Transverse colon (tissue), 4 donors: ENCODE results near the gene RABGAP1. TPM values are rescaled to one million over a fixed set of nuclear protein-coding genes. Genes with fewer than 3 reads are reported as not detected.

Experiments used
- DNase-seq: peaks from one replicate; pipeline ENCODE4 v3.0.0-alpha.2; 2019
- H3K27ac ChIP-seq, 4 donors: fragments of 200-600 bp; sonication (generic); 2 replicates each; pipeline ENCODE4 v1.5.1; 2016 to 2018; ENCODE audit warnings: inconsistent platforms in 4 of 4
- H3K27me3 ChIP-seq: fragments of 200-600 bp; sonication (generic); 2 replicates; pipeline ENCODE4 v1.5.1; 2017; ENCODE audit warnings: inconsistent platforms
- H3K36me3 ChIP-seq, 4 donors: fragments of 200-600 bp; sonication (generic); 2 replicates each; pipeline ENCODE4 v1.5.1; 2017 to 2019; ENCODE audit warnings: inconsistent platforms in 4 of 4
- H3K4me1 ChIP-seq, 4 donors: fragments of 200-600 bp; sonication (generic); 2 replicates each; pipeline ENCODE4 v1.5.1; 2017 to 2020; ENCODE audit warnings: inconsistent platforms in 4 of 4
- H3K4me3 ChIP-seq, 4 donors: fragments of 200-600 bp; sonication (generic); 1 replicate in 1 of 4; 2 replicates in 3 of 4; pipeline versions ENCODE4 v1.5.1 to v1.6.1; 2017 to 2019; ENCODE audit warnings: inconsistent platforms in 4 of 4
- H3K9me3 ChIP-seq, 2 donors: fragments of 200-600 bp; sonication (generic); 2 replicates each; pipeline ENCODE4 v1.5.1; 2017 to 2019; ENCODE audit warnings: inconsistent platforms in 2 of 2
- CTCF ChIP-seq, 5 experiments: fragments of 200-600 bp in 3 of 5; fragments of 450-650 bp in 2 of 5; sonication (generic) in 3 of 5; IDR thresholded peaks; 1 replicate in 2 of 5; 2 replicates in 3 of 5; pipeline ENCODE4 v1.5.1; 2016 to 2017; ENCODE audit warnings: antibody characterized with exemption in 5 of 5, inconsistent platforms in 3 of 5, mild to moderate bottlenecking in 2 of 5, moderate library complexity in 1 of 5
- EP300 ChIP-seq: sonication (generic); formaldehyde crosslinking; IDR thresholded peaks from one replicate; pipeline ENCODE4 v1.6.1; 2017; ENCODE audit warnings: antibody characterized with exemption, low read depth
- POLR2A ChIP-seq: fragments of 450-650 bp; IDR thresholded peaks from one replicate; pipeline ENCODE4 v1.6.1; 2016; ENCODE audit warnings: antibody characterized with exemption, mild to moderate bottlenecking, moderate library complexity
- POLR2AphosphoS5 ChIP-seq, 3 donors: sonication (generic); formaldehyde crosslinking; IDR thresholded peaks; one replicate each; pipeline ENCODE4 v1.6.1; 2016; ENCODE audit warnings: antibody characterized with exemption in 3 of 3
- WGBS, 2 donors: methylation state at CpG; one replicate each; pipeline ENCODE4 v1.1.5; 2018; ENCODE audit warnings: low coverage in 1 of 2; 5-methylcytosine and 5-hydroxymethylcytosine counted together
- in situ Hi-C, 4 donors: fragments of 200-750 bp; cut with MboI; loops; one replicate each; pipeline versions ENCODE4 v1.15.0 to v1.15.1; 2017; ENCODE audit warnings: low sequenced_read_pairs in 3 of 4, low pct_ligation_motif_present in 1 of 4, low pct_unique_long_range_greater_than_20kb in 1 of 4
- intact Hi-C: fragments of 100-400 bp; cut with DNase I; formaldehyde crosslinking; loops from one replicate; pipeline ENCODE4 v1.15.1; 2023; ENCODE audit warnings: low total_unique reads
- total RNA-seq, 4 donors: library from RNA; depleted of rRNA; stranded (reverse); fragments of >200 nt; gene quantifications; one replicate each; pipeline ENCODE4 v1.1.0, GENCODE V29; 2016

RABGAP1 gene
- total RNA-seq, 4 donors from 2014 or later, result 56.1 to 114 (median 88.9) TPM

DNA sequence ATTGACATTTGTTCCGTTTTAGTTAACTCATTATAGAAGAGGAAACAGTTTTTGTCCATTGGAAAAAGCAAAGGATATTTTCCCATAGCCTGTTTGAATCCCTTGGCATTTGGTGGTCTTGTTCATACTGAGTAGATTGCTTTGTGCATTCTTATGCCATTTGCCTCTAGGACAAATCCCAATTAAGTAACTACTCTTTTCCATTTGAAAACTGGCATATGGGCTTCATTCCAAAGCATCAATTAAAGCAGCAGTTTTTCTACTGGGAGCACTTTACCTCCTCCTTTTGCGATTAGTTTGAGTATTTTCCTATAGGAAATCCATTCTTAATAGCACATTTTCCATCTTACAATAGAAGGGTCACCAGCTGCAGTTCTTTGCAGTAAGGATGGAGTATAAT lies 123.9 kb downstream of the RABGAP1 start:
- DNase-seq, result no peak
- H3K4me3 ChIP-seq, result no peak overlapping the region
- TF ChIP-seq POLR2A (no peak), CTCF (IDR thresholded peaks at IDR 0.05) (no peak), EP300 (no peak), POLR2AphosphoS5 (IDR thresholded peaks at IDR 0.05) (no peak)
- in situ Hi-C loops (no loop called here), intact Hi-C loops (no loop called here)
- H3K9me3 ChIP-seq, result no peaks in the 10 kb centered on the region
- no peak overlapping the region for H3K27ac ChIP-seq
- H3K36me3 ChIP-seq, result peaks cover 0 to 24% (median 12%) of the 10 kb centered on the region in 4 donors
- H3K27me3 ChIP-seq, result no peaks in the 10 kb centered on the region
- H3K4me1 ChIP-seq, result peaks cover 0 to 5% (median 0%) of the 10 kb centered on the region in 4 donors
- WGBS, 2 donors, result 80 to 83% methylated on average over 2 of the region's 2 CpGs

DNA sequence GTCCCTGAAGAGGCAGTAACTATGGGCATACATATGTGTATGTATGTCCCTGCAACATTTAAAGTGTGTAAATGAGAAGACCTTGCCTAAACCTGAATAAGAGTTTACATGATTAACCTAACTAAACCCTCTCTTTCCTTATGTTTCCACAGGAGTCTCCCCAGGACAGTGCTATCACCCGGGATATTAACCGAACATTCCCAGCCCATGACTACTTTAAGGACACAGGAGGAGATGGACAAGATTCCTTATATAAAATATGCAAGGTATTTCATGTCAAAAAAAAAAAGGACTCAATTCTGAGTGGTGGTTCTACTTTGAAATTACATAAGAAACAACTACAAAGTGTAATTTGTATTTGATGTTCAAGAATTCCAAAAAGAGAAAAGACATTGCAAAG lies 124.4 kb downstream of the RABGAP1 start:
- intact Hi-C loops (no loop called here), in situ Hi-C loops (no loop called here)
- no peak for DNase-seq
- H3K27ac ChIP-seq, result no peak overlapping the region
- WGBS, 2 donors, result 83 to 89% methylated on average over 2 of the region's 2 CpGs
- H3K4me1 ChIP-seq, result peaks cover 0 to 5% (median 0%) of the 10 kb centered on the region in 4 donors
- H3K27me3 ChIP-seq, result no peaks in the 10 kb centered on the region
- no peak for TF ChIP-seq CTCF (IDR thresholded peaks at IDR 0.05)
- H3K9me3 ChIP-seq, result no peaks in the 10 kb centered on the region
- no peak overlapping the region for H3K4me3 ChIP-seq
- H3K36me3 ChIP-seq, result peaks cover 0 to 28% (median 12%) of the 10 kb centered on the region in 4 donors

DNA sequence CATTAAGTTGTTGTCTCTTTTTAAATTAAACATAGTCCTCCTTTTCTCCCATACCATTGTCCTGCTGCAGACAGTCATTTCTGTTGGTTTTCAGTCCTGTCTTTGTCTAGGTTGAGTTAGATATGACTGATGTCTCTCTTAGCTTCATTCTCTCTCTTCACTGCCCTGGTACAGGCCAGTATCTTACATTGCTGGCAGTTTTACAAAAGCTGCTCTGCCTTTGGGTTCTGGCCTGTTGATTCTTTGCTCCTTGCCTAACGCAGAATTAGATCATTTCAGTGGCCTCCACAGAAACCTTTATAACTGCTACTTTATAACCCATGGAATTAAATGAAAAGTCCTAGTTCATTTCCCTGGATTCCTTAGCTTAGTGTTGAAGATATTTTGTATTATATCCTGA lies 126.3 kb downstream of the RABGAP1 start:
- no peaks in the 10 kb centered on the region for H3K27me3 ChIP-seq
- no peaks in the 10 kb centered on the region for H3K9me3 ChIP-seq
- intact Hi-C loops, result no loop called here
- WGBS, 2 donors, result 60 to 87% methylated on average over 1 of the region's 1 CpG
- H3K4me1 ChIP-seq, result peaks cover 0 to 5% (median 0%) of the 10 kb centered on the region in 4 donors
- H3K4me3 ChIP-seq, result no peak overlapping the region
- TF ChIP-seq EP300 (no peak), POLR2A (no peak), POLR2AphosphoS5 (IDR thresholded peaks at IDR 0.05) (no peak), CTCF (IDR thresholded peaks at IDR 0.05) (no peak)
- peaks cover 0 to 34% (median 12%) of the 10 kb centered on the region in 4 donors for H3K36me3 ChIP-seq
- no peak overlapping the region for H3K27ac ChIP-seq
- DNase-seq, result no peak
- in situ Hi-C loops, result no loop called here

DNA sequence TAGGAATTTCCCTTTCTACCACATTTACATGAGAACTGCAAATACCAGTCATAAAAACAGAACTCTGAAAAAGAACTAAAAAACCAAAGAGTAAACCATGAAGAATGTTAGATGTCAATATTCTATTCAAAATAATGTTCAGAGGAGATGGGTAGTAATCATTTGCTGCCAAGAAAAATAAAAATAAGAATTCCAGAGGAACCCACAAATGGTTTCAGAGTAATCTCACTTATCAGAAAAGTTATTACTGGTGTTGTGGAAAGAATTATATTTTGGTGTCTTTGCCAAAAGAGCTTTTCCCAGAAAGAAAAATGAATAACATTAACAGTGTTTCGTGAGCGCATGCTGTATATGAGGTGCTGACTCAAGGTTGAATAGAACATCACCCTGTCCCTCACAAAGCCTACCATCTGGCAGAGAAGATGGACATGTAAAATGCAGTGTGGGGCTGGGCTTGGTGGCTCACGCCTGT lies 128.2 kb downstream of the RABGAP1 start:
- Histone ChIP-seq H3K27ac (no peak overlapping the region), H3K36me3 (peaks cover 0 to 35% (median 12%) of the 10 kb centered on the region in 4 donors), H3K27me3 (no peaks in the 10 kb centered on the region), H3K4me1 (peaks cover 0 to 6% (median 3%) of the 10 kb centered on the region in 4 donors), H3K9me3 (no peaks in the 10 kb centered on the region), H3K4me3 (no peak overlapping the region)
- intact Hi-C loops (no loop called here), in situ Hi-C loops (no loop called here)
- 82 to 95% methylated on average over 3 of the region's 3 CpGs for WGBS, 2 donors
- no peak for DNase-seq
- TF ChIP-seq POLR2A (no peak), POLR2AphosphoS5 (IDR thresholded peaks at IDR 0.05) (no peak), EP300 (no peak)

GRCh38 chr9:123070198-123070597 lies 129.4 kb downstream of the RABGAP1 start:
- H3K9me3 ChIP-seq, result no peaks in the 10 kb centered on the region
- no peaks in the 10 kb centered on the region for H3K27me3 ChIP-seq
- H3K36me3 ChIP-seq, result peaks cover 0 to 43% (median 11%) of the 10 kb centered on the region in 4 donors
- no peak for DNase-seq
- H3K4me3 ChIP-seq, result no peak overlapping the region
- intact Hi-C loops (no loop called here), in situ Hi-C loops (no loop called here)
- H3K4me1 ChIP-seq, result peaks cover 0 to 13% (median 0%) of the 10 kb centered on the region in 4 donors
- no peak for TF ChIP-seq POLR2A
- no peak for TF ChIP-seq EP300
- no peak for TF ChIP-seq POLR2AphosphoS5 (IDR thresholded peaks at IDR 0.05)
- TF ChIP-seq CTCF (IDR thresholded peaks at IDR 0.05), result no peak
- no peak overlapping the region for H3K27ac ChIP-seq
